ENCODE data around the gene TMEM131.

GRCh38 chr2:97796465-97797126 is 199.2 kb downstream of the TMEM131 start:
- TF ChIP-seq CTCF (conservative IDR thresholded peaks at IDR 0.05; ENCODE audit: low read length): no peak
- no peak for TF ChIP-seq EZH2phosphoT487 (IDR thresholded peaks at IDR 0.05; ENCODE audit: borderline replicate concordance, low read depth, low read length)
